SK-N-MC (cell line): ENCODE measurements around the gene PTH2.
"Not testable (repeated sequence)": the region's sequence is repeated elsewhere in the genome, so short reads cannot be mapped to it uniquely, and the experiment has no call there.

Experiments
- EZH2 ChIP-seq: fragments of 200-600 bp; sonication (generic); IDR thresholded peaks from one replicate; pipeline ENCODE4 v1.6.1; 2017; ENCODE audit warnings: antibody characterized with exemption
- POLR2AphosphoS5 ChIP-seq: IDR thresholded peaks from 2 replicates; pipeline ENCODE4 v1.6.1; 2012; ENCODE audit warnings: mild to moderate bottlenecking, low read depth, low read length, borderline replicate concordance

DNA sequence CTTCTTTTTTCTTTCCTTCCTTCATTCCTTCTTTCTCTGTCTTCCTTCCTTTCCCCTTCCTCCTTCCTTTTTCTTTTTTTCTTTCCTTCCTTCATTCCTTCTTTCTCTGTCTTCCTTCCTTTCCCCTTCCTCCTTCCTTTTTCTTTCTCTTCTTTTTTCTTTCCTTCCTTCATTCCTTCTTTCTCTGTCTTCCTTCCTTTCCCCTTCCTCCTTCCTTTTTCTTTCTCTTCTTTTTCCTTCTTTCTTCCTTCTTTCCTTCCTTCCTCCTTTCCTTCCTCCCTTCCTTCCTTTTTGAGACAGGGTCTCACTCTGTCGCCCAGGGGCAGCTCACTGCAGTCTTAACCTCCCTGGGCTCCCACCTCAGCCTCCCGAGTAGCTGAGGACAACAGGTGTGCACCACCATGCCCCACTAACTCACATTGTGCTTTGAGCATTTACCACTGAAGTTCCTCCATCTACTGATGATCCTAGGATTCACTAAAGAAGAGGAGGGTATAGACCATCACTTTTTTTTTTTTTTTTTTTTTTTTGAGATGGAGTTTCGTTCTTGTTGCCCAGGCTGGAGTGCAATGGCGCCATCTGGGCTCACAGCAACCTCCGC, 21.0 kb upstream of the PTH2 start:
- not testable (repeated sequence) for TF ChIP-seq EZH2, POLR2AphosphoS5
